ENCODE measurements around the gene STON2.
A peak's percentile ranks its signal among the peaks of the same experiment; 100 is the strongest.

The STON2 gene

GRCh38 chr14:81281332-81281731 lies 118.8 kb downstream of the STON2 start:
- no peak for DNase-seq (ENCODE audit: low read depth, low spot score)
- H3K4me3 ChIP-seq (ENCODE audit: low read length) = no peak overlapping the region

DNA sequence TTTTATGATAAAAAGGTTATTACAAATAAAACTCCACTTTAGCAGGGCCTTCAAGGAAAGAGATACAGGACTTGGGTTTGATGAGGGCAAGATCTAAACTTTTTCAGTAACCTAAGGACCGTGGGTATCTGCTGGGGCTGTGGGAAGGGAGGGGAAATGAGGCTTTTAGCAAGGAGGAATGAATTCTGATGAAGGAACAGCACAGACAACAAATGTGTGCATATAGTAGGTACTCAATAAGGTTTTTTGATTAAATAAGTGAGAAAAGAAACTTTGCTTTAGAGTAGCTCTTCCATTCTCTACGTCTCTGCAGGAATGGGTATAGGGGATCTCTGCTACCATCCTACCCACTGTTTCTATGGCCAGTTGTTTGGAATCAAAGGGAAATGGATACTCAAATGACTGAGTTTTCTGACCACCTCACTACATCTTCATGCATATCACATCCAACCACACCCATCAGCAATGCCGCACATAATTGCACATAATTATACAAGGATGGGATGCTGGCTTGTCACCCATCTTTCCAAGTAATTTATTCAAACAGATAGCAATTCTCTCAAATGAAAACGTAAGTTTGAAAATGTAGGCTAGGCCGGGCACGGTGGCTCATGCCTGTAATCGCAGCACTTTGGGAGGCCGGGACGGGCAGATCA lies 119.9 kb downstream of the STON2 start:
- H3K4me3 ChIP-seq (ENCODE audit: low read length) = no peak overlapping the region
- no peak for DNase-seq (ENCODE audit: low read depth, low spot score)

GRCh38 chr14:81277096-81277495 lies 123.0 kb downstream of the STON2 start:
- no peak for DNase-seq (ENCODE audit: low read depth, low spot score)
- H3K4me3 ChIP-seq (ENCODE audit: low read length) = no peak overlapping the region

DNA sequence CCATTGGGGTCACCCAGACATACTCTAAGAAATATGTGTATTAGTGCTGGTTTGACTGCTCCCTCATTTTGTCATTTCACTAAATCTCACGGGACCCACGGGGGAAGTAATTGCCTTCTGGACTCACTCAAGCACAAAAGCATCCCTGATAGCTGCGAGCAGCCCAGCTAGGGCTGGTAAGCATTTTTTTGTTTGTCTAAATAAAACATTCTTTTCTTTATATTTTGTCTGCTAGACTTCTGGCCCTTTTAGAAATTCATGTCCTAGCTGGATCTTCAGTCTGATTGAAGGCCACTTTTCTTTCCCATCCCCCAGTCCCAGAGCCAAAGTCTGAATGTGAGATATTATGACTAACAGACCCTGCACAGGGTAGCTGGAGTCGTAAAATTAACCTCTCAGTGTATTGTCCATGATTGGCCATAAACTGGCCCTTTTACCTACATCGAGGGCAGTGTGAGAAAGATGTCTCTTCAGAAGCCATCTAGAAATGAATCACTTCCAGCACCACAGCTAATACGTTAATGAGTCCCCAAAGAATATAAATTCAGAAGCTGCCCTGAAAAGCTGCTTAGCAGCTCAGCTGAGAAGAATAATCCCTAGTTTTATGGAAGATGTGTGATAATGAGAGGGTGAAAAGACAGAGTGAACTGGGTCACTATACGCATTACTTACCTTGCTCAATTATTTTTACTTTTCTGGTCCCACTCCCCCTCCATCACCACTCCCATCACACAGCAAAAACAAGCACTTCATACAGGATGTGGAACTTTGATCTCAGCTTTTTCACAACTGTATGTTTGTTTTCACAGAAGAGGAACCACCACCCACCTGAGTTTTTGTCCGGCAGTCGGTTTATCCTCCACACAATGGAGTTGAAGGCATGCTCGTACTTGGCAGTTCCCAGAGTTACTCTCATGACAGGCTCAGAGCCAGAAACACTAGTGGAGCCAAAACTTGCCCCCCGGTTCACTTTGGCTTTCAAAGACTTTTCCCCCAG lies 123.8 kb downstream of the STON2 start:
- no peak overlapping the region for H3K4me3 ChIP-seq (ENCODE audit: low read length)
- DNase-seq (ENCODE audit: low read depth, low spot score) = no peak

GRCh38 chr14:81275305-81276072 lies 124.6 kb downstream of the STON2 start:
- H3K4me3 ChIP-seq (ENCODE audit: low read length) = no peak overlapping the region
- DNase-seq (ENCODE audit: low read depth, low spot score) = no peak

GRCh38 chr14:81273961-81274575 lies 126.1 kb downstream of the STON2 start:
- DNase-seq (ENCODE audit: low read depth, low spot score) = no peak
- no peak overlapping the region for H3K4me3 ChIP-seq (ENCODE audit: low read length)

DNA sequence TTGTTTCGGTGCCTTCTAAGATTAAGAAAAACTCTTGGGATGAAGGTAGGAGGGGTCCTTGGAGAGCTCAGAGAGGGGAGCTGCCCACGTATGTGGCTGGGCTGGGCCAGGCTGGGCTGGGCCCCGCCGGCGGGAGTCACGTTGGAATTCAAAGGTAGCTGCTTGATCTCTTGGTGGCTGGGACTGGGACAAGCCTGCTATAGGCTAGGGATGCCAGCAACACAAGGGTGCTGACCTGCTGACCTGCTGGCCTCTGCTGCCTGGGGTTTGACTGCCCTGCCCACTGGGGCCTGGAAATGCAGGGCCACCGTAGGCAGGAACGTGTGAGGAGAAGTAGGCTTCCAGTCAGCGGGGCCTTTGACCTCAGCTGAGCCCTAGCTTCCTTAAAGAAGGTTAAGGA lies 126.6 kb downstream of the STON2 start:
- no peak for DNase-seq (ENCODE audit: low read depth, low spot score)
- H3K4me3 ChIP-seq (ENCODE audit: low read length) = no peak overlapping the region

DNA sequence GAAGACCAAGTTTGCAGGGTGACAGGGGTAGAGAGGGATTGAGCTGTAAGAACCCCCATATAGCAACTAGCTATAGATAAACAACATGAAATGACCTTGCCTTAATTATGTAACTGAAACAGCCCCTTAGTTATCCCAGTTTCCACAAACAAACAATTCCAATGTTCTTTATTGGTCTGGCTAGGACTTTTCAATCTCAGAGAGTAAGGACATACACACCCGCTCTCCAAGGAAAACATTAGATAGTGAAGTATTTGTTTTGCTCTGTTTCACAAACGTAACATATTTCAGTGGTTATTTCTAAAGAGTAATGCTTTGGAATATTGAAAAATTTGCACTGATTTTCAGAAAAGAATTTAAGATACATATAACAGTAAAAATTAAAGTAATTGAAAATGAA lies 127.8 kb downstream of the STON2 start:
- H3K4me3 ChIP-seq (ENCODE audit: low read length) = no peak overlapping the region
- no peak for DNase-seq (ENCODE audit: low read depth, low spot score)

GRCh38 chr14:81269979-81270375 lies 130.1 kb downstream of the STON2 start:
- H3K4me3 ChIP-seq (ENCODE audit: low read length) = no peak overlapping the region
- no peak for DNase-seq (ENCODE audit: low read depth, low spot score)

- no peak overlapping the region for H3K4me3 ChIP-seq (ENCODE audit: low read length)
- DNase-seq (ENCODE audit: low read depth, low spot score) = peak; percentile 75
Measured at GRCh38 chr14:81269100-81269978, 130.8 kb downstream of the STON2 start.

GRCh38 chr14:81268016-81268416 lies 132.1 kb downstream of the STON2 start:
- peak overlapping the region; percentile 27 for H3K4me3 ChIP-seq (ENCODE audit: low read length)
- DNase-seq (ENCODE audit: low read depth, low spot score) = peak; percentile 98

- peak; percentile 62 for DNase-seq (ENCODE audit: low read depth, low spot score)
- peak overlapping the region; percentile 7 for H3K4me3 ChIP-seq (ENCODE audit: low read length)
Measured at GRCh38 chr14:81265636-81266169, 134.4 kb downstream of the STON2 start.

GRCh38 chr14:81264671-81265070 lies 135.5 kb downstream of the STON2 start:
- DNase-seq (ENCODE audit: low read depth, low spot score) = no peak
- no peak overlapping the region for H3K4me3 ChIP-seq (ENCODE audit: low read length)

DNA sequence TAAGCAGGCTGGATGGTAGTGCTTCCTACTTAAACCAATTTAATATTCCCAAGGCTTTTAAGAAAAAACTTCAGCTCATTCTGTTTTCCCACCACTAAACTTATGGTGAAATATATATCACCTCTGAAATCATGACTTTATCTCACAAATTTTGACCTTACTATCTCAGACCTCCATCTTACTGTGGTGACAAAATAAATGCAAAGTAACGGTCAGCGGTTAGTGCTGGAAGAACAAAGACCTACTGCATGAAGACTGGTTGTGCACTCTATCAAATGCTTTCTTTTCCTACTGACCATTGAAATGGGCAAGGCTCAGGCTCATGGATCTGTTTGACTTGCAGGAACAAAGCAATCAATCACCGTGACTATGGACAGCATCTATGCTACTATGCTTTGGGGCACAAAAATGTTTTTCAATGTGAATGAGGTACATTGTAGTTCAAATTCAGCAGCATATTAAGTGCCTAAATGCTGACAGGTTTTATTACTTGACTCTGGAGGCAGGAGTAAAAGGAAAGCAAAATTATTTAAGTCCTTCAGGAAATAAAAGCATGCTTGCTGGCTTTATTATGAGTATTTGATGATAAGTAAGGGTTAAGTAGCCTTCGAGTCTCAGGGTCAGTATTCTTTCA lies 136.2 kb downstream of the STON2 start:
- no peak overlapping the region for H3K4me3 ChIP-seq (ENCODE audit: low read length)
- no peak for DNase-seq (ENCODE audit: low read depth, low spot score)

DNA sequence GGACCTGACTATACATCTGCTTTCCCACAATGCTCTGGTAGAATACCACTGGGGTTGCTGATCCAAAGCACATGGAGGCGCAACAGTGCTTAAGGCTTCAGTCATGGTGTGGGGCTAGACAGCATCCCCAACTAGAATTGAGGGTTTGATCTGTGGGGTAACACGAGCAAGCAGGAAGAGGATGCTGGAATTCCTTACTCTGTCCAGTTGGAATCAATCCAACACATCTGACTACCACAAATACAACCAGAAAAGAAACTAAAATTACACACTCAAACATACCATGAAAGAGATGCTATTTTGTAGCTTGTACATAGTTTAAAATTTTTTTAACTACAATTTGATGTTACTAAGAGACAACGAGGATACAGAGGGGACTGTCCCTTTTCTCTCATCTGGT lies 138.9 kb downstream of the STON2 start:
- no peak overlapping the region for H3K4me3 ChIP-seq (ENCODE audit: low read length)

GRCh38 chr14:81260732-81261131 lies 139.4 kb downstream of the STON2 start:
- no peak overlapping the region for H3K4me3 ChIP-seq (ENCODE audit: low read length)
- no peak for DNase-seq (ENCODE audit: low read depth, low spot score)

More for the DNA sequence above, 138.9 kb downstream of the STON2 start:
- DNase-seq (ENCODE audit: low read depth, low spot score) = no peak

DNA sequence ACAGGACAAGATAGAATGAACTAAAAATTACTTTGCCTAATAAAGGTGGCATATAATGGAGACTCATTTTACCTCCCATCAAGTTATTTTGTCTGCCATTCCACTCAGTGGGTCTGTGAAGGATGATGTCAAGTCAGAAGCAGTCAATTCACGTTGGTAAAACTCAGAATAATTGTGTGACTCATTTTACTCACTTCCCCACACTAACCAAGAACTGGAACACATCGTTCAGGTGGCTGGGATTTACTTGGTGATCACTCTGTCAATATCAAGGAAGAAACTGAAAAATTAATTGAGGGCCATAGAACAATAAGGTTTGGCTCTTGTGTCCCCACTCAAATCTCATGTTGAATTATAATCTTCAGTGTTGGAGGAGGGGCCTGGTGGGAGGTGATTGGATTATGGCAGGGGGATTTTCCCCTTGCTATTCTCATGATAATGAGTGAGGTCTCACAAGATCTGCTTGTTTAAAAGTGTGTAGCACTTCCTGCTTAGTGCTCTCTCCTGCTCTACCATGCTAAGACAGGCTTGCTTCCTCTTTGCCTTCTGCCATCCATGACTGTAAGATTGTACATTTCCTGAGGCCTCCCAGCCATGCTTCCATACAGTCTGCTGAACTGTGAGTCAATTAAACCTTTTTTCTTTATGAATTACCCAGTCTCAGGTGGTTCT lies 143.7 kb downstream of the STON2 start:
- no peak overlapping the region for H3K4me3 ChIP-seq (ENCODE audit: low read length)
- DNase-seq (ENCODE audit: low read depth, low spot score) = no peak
